Measurements from ENCODE around the gene CBX2. TPM values are rescaled to one million over a fixed set of nuclear protein-coding genes. Genes with fewer than 3 reads are reported as not detected.

The CBX2 gene
- total RNA-seq, 4 donors from 2014 or later: 0.54 to 1.7 (median 1.1) TPM

- Histone ChIP-seq H3K4me1 (peaks cover 40 to 63% of the 10 kb centered on the region in 2 donors), H3K4me3 (replicated peaks in 1 of 3) (peak overlapping the region in 1 of 3 donors; percentile 17), H3K27me3 (peaks cover 47% of the 10 kb centered on the region), H3K27ac (no peak overlapping the region), H3K36me3 (no peaks in the 10 kb centered on the region), H3K9me3 (no peaks in the 10 kb centered on the region)
- DNase-seq: no peak
- intact Hi-C loops (cut with DNase I): no loop called here
- 9 to 23% methylated on average over 6 to 8 of the region's 89 CpGs for WGBS, 2 donors
- no peak for TF ChIP-seq POLR2A (IDR thresholded peaks at IDR 0.05)
- TF ChIP-seq, protein P1, sequence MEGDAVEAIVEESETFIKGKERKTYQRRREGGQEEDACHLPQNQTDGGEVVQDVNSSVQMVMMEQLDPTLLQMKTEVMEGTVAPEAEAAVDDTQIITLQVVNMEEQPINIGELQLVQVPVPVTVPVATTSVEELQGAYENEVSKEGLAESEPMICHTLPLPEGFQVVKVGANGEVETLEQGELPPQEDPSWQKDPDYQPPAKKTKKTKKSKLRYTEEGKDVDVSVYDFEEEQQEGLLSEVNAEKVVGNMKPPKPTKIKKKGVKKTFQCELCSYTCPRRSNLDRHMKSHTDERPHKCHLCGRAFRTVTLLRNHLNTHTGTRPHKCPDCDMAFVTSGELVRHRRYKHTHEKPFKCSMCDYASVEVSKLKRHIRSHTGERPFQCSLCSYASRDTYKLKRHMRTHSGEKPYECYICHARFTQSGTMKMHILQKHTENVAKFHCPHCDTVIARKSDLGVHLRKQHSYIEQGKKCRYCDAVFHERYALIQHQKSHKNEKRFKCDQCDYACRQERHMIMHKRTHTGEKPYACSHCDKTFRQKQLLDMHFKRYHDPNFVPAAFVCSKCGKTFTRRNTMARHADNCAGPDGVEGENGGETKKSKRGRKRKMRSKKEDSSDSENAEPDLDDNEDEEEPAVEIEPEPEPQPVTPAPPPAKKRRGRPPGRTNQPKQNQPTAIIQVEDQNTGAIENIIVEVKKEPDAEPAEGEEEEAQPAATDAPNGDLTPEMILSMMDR (IDR thresholded peaks at IDR 0.05): no peak
These were observed 35.6 kb downstream of the CBX2 start for GRCh38 chr17:79813297-79814126.

DNA sequence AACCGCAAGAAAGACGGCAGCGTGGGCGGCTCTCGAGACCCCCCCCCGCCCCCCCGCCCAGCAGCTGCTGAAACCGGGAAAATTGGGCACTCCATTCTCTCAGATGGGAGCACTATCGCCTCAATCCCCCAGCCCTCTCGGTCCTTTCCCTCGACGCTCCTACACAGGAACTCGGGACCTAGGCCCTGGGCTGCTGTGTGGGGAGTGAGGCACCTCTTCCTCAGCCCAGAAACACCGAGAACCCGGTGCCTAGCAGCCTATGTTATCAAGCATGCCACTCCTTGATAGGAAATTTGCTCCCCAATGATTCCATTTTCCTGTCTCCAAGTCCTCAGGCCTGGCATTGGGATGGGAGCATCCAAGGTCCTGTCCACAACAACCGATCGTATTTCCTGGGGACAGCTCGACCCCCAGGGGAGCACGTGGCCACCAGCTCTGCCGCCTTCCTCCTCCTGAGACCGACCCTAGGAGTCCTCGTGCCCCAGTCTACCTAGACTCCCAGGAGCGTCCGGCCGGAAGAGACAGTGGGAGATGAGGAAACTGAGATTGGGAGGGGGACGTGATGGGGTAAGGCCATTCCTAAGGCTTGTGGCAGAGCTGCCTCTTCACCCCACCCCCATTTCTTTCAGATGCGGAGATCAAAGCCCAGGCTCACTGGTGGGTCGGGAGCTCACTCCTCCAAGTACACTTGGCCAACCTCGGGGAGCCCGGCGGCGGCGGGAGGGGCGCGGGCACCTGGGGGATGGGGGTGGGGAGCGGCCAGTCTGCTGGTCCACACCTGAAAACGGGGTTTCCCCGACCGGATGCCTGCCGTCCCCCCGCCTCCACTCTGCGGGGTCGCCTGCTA, 36.4 kb downstream of the CBX2 start:
- peak overlapping the region in 1 of 3 donors; percentile 12 for H3K27ac ChIP-seq
- no peak for DNase-seq
- 34 to 38% methylated on average over 23 to 26 of the region's 43 CpGs for WGBS, 2 donors
- intact Hi-C loops (cut with DNase I): no loop called here
- H3K9me3 ChIP-seq: no peaks in the 10 kb centered on the region
- TF ChIP-seq, protein P1 (IDR thresholded peaks at IDR 0.05): no peak
- no peak for TF ChIP-seq POLR2A (IDR thresholded peaks at IDR 0.05)
- H3K27me3 ChIP-seq: peaks cover 39% of the 10 kb centered on the region
- H3K36me3 ChIP-seq: no peaks in the 10 kb centered on the region
- H3K4me1 ChIP-seq: peaks cover 38 to 58% of the 10 kb centered on the region in 2 donors
- peak overlapping the region in 1 of 3 donors; percentile 17 for H3K4me3 ChIP-seq (replicated peaks in 1 of 3)

- Histone ChIP-seq H3K27me3 (peaks cover 34% of the 10 kb centered on the region), H3K4me3 (replicated peaks in 1 of 3) (peak overlapping the region in 1 of 3 donors; percentile 17), H3K27ac (peak overlapping the region in 1 of 3 donors; percentile 12), H3K9me3 (no peaks in the 10 kb centered on the region), H3K4me1 (peaks cover 32 to 52% of the 10 kb centered on the region in 2 donors), H3K36me3 (no peaks in the 10 kb centered on the region)
- DNase-seq: peak; percentile 90
- intact Hi-C loops (cut with DNase I): no loop called here
- TF ChIP-seq, protein P1 (IDR thresholded peaks at IDR 0.05): no peak
- peak in 1 of 2 donors; percentile 39 for TF ChIP-seq POLR2A (IDR thresholded peaks at IDR 0.05)
- 2% methylated on average over 20 of the region's 96 CpGs; no CpG with 5 or more reads in 1 of the 2 donors for WGBS, 2 donors
These were observed 37.3 kb downstream of the CBX2 start for GRCh38 chr17:79814974-79815835.

- DNase-seq: no peak
- no peaks in the 10 kb centered on the region for H3K9me3 ChIP-seq
- no peak overlapping the region for H3K27ac ChIP-seq
- peaks cover 29 to 44% of the 10 kb centered on the region in 2 donors for H3K4me1 ChIP-seq
- peaks cover 32% of the 10 kb centered on the region for H3K27me3 ChIP-seq
- no peak for TF ChIP-seq POLR2A (IDR thresholded peaks at IDR 0.05)
- TF ChIP-seq, protein P1 (IDR thresholded peaks at IDR 0.05): no peak
- no peaks in the 10 kb centered on the region for H3K36me3 ChIP-seq
- H3K4me3 ChIP-seq (replicated peaks in 1 of 3): peak overlapping the region in 1 of 3 donors; percentile 17
- 69 to 79% methylated on average over 18 to 30 of the region's 41 CpGs for WGBS, 2 donors
- intact Hi-C loops (cut with DNase I): no loop called here
These were observed 38.0 kb downstream of the CBX2 start for GRCh38 chr17:79815836-79816461.
